RPMI7951 (cell line): ENCODE results near the gene SAMD3. TPM values are rescaled to one million over a fixed set of nuclear protein-coding genes. Genes with fewer than 3 reads are reported as not detected.
"Not testable (repeated sequence)": the region's sequence is repeated elsewhere in the genome, so short reads cannot be mapped to it uniquely, and the experiment has no call there.

Experiments used
- DNase-seq: peaks from one replicate; pipeline ENCODE4 v3.0.0-alpha.2; 2012; ENCODE audit warnings: low read depth
- total RNA-seq: library from RNA; depleted of rRNA; stranded (reverse); fragments of >200 nt; shearing (Covaris generic); gene quantifications from 2 replicates; pipeline ENCODE4 v1.2.3, GENCODE V29; 2014

Gene SAMD3
- total RNA-seq, 1 experiment from 2014 or later: 0.96 TPM

GRCh38 chr6:130176378-130176777 is 46.4 kb downstream of the SAMD3 start:
- no peak for DNase-seq

- DNase-seq: not testable (repeated sequence)
Measured at GRCh38 chr6:130173377-130174004, 49.3 kb downstream of the SAMD3 start.

- not testable (repeated sequence) for DNase-seq
Measured at GRCh38 chr6:130170160-130170559, 52.6 kb downstream of the SAMD3 start.

- peak; percentile 23 for DNase-seq
Measured at GRCh38 chr6:130167655-130168054, 55.1 kb downstream of the SAMD3 start.

- no peak for DNase-seq
Measured at GRCh38 chr6:130164251-130164650, 58.5 kb downstream of the SAMD3 start.

GRCh38 chr6:130163266-130163665 is 59.5 kb downstream of the SAMD3 start:
- DNase-seq: no peak

GRCh38 chr6:130162421-130162820 is 60.3 kb downstream of the SAMD3 start:
- no peak for DNase-seq

GRCh38 chr6:130161683-130162404 is 60.9 kb downstream of the SAMD3 start:
- peak; percentile 17 for DNase-seq

GRCh38 chr6:130159956-130160355 is 62.8 kb downstream of the SAMD3 start:
- DNase-seq: no peak

- no peak for DNase-seq
Measured at GRCh38 chr6:130158548-130158947, 64.2 kb downstream of the SAMD3 start.

- no peak for DNase-seq
Measured at GRCh38 chr6:130158056-130158455, 64.7 kb downstream of the SAMD3 start.

GRCh38 chr6:130156908-130157307 is 65.8 kb downstream of the SAMD3 start:
- DNase-seq: no peak

- no peak for DNase-seq
Measured at GRCh38 chr6:130152908-130153510, 69.7 kb downstream of the SAMD3 start.

GRCh38 chr6:130150906-130151305 is 71.8 kb downstream of the SAMD3 start:
- DNase-seq: no peak

GRCh38 chr6:130149016-130149415 is 73.7 kb downstream of the SAMD3 start:
- DNase-seq: not testable (repeated sequence)

GRCh38 chr6:130148181-130148580 is 74.6 kb downstream of the SAMD3 start:
- peak; percentile 51 for DNase-seq

GRCh38 chr6:130147111-130147510 is 75.6 kb downstream of the SAMD3 start:
- no peak for DNase-seq

GRCh38 chr6:130143709-130144108 is 79.0 kb downstream of the SAMD3 start:
- DNase-seq: peak; percentile 24

- no peak for DNase-seq
Measured at GRCh38 chr6:130140084-130140483, 82.7 kb downstream of the SAMD3 start.

- DNase-seq: no peak
Measured at GRCh38 chr6:130138909-130139242, 83.9 kb downstream of the SAMD3 start.

- no peak for DNase-seq
Measured at GRCh38 chr6:130138116-130138908, 84.4 kb downstream of the SAMD3 start.

GRCh38 chr6:130136798-130137197 is 86.0 kb downstream of the SAMD3 start:
- DNase-seq: no peak
